ENCODE data around the gene PLXNA2.
A peak's percentile ranks its signal among the peaks of the same experiment; 100 is the strongest.

PLXNA2 gene

GRCh38 chr1:208243967-208244916 is at the start of gene PLXNA2:
TSS of gene PLXNA2 (minus strand) at chr1:208244384. CDS start at chr1:208217922, 26,462 bp downstream.
- DNase-seq: peak in 1 of 2 experiments; percentile 32

- no peak for DNase-seq
Measured at GRCh38 chr1:208292908-208293307, 48.7 kb upstream of the PLXNA2 start.

- DNase-seq: no peak
Measured at GRCh38 chr1:208291923-208292711, 47.9 kb upstream of the PLXNA2 start.

GRCh38 chr1:208291129-208291528 is 46.9 kb upstream of the PLXNA2 start:
- DNase-seq: no peak

- no peak for DNase-seq
Measured at GRCh38 chr1:208289716-208290115, 45.5 kb upstream of the PLXNA2 start.

- DNase-seq: no peak
Measured at GRCh38 chr1:208288495-208288894, 44.3 kb upstream of the PLXNA2 start.

GRCh38 chr1:208280681-208281450 is 36.7 kb upstream of the PLXNA2 start:
- DNase-seq: no peak

- DNase-seq: no peak
Measured at GRCh38 chr1:208279826-208280588, 35.8 kb upstream of the PLXNA2 start.

GRCh38 chr1:208278638-208279037 is 34.5 kb upstream of the PLXNA2 start:
- no peak for DNase-seq

- DNase-seq: no peak
Measured at GRCh38 chr1:208276757-208277435, 32.7 kb upstream of the PLXNA2 start.

- DNase-seq: no peak
Measured at GRCh38 chr1:208275083-208275482, 30.9 kb upstream of the PLXNA2 start.

- DNase-seq: no peak
Measured at GRCh38 chr1:208273386-208274017, 29.3 kb upstream of the PLXNA2 start.

GRCh38 chr1:208272713-208273112 is 28.5 kb upstream of the PLXNA2 start:
- DNase-seq: no peak

GRCh38 chr1:208272311-208272710 is 28.1 kb upstream of the PLXNA2 start:
- DNase-seq: no peak

GRCh38 chr1:208271236-208271635 is 27.1 kb upstream of the PLXNA2 start:
- no peak for DNase-seq

GRCh38 chr1:208270651-208271141 is 26.5 kb upstream of the PLXNA2 start:
- no peak for DNase-seq

GRCh38 chr1:208269338-208269666 is 25.1 kb upstream of the PLXNA2 start:
- DNase-seq: no peak

- no peak for DNase-seq
Measured at GRCh38 chr1:208268541-208269337, 24.6 kb upstream of the PLXNA2 start.

GRCh38 chr1:208265525-208265924 is 21.3 kb upstream of the PLXNA2 start:
- DNase-seq: no peak

GRCh38 chr1:208265122-208265469 is 20.9 kb upstream of the PLXNA2 start:
- no peak for DNase-seq

Measured in Kasumi-1 (cell line).